Activated CD4-positive, alpha-beta T cell treated with anti-CD3 and anti-CD28 coated beads, Interleukin-2, amount 50 U/mL, for 48 hours (primary cell): ENCODE measurements around the gene NME4.

ENCODE experiments used
- DNase-seq, 2 experiments: peaks; one replicate each; pipeline ENCODE4 v3.0.0-alpha.2; 2020

Gene NME4

DNA sequence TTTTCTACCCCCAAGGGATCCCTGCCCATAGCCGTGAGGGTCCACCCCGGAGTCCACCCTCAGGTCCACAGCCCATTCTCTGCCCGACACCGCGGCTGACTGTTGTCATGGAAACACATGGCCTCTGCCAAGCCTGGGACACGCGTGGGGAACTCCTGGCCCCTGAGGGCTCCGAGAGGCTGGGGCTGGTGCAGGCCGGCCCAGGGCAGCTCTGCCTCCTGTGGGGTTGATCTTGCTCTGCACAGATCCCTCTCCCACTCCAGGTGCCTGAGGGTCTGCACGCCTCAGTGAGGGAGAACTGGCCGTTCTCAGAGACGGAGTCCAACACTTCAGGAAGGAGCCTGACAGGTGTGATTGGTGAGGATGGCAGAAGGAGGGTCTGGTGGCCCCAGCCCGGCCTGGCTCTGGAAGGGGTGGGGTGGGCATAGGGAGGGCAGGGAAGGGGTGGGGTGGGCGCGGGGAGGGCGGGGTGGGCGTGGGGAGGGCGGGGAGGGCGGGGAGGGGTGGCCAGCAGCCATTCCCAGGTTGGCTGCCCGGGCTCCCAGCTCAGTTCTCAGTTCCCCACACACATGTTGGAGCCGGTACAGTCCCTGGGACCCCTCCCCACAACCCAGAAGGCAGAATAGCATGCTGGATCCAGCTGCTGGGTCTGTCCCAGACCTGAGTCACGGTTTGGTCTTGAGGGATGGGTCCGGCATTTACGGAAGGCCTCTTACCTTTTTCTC lies 33.1 kb upstream of the NME4 start:
- DNase-seq = no peak

DNA sequence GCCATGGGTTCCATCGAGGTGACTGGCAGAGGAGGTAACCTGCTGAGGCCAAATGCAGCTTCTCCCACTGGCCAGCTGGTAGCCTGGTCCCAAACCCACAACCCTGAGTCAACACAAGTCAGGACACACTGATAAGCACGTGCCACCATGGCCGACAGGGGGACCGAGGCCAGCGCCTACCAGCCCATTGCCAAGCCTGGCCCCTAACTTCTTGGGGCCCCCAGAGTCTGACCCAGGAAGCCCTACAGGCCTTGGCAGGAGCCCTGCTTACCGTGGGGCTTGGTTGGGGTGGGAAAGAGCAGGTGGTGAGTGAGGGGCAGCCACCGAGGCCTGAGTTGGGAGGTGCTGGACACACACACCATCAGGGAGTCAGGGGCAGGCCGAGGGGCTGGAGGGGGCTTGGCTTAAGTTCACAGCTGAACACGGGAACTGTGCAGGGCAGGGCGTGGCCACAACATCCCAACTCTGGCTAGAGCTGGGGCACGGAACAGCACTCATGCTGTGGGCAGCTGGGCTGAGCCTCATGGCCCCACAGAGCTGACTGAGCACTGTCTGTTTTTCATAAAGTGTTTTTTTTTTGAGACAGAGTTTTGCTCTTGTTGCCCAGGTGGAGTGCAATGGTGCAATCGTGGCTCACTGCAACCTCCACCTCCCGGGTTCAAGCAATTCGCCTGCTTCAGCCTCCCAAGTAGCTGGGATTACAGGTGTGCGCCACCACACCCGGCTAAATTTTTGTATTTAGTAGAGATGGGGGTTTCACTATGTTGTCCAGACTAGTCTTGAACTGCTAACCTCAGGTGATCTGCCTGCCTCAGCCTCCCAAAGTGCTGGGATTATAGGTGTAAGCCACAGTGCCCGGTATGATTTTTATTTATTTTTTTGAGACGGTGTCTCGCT lies 32.2 kb upstream of the NME4 start:
- no peak for DNase-seq

DNA sequence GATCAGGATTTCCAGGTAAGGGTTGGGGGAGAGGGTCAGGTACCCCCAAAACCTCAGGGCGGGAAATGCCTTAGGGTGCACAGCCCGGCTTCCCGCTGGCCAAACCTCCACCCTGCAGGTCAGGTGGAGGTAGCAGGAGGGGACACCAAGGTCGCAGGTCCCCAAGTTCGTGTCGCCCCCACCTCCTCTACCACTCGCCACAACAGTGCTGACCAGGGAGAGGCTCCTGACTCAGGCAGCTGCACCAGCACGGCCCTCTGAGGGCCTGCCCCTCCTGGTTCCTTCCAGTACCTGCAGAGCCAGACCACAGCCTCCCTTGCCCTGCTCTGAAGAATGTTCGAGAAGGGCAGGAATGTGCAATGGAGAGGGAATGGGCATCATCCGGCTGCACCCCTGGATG lies 30.5 kb upstream of the NME4 start:
- DNase-seq = no peak

DNA sequence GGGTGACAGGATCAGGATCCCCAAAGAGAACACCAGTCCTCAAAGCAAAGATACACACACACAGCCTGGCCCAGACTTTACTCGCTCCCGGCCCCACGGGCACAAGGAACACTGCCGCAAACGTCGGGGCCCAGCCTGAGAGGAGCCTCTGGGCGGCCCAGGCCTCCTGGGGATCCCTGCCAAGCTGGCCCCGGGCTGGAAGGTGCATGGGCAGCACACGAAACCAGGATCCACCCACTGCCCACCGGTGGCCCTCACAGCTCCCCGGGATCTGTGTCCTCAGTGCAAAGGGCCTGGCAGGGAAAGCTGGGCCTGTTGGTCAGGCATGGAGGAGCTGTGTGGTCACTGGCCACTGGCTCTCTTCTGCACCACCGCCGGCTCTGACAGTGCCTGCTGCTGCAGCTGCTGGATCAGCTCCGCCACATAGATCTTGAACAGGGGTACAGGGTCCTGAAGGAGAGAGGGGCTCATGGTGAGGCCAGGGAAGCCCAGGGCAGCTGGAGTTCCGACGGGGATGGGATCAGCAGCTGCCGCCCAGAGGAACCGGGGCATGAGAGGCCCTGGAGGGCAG lies 29.6 kb upstream of the NME4 start:
- no peak for DNase-seq

DNA sequence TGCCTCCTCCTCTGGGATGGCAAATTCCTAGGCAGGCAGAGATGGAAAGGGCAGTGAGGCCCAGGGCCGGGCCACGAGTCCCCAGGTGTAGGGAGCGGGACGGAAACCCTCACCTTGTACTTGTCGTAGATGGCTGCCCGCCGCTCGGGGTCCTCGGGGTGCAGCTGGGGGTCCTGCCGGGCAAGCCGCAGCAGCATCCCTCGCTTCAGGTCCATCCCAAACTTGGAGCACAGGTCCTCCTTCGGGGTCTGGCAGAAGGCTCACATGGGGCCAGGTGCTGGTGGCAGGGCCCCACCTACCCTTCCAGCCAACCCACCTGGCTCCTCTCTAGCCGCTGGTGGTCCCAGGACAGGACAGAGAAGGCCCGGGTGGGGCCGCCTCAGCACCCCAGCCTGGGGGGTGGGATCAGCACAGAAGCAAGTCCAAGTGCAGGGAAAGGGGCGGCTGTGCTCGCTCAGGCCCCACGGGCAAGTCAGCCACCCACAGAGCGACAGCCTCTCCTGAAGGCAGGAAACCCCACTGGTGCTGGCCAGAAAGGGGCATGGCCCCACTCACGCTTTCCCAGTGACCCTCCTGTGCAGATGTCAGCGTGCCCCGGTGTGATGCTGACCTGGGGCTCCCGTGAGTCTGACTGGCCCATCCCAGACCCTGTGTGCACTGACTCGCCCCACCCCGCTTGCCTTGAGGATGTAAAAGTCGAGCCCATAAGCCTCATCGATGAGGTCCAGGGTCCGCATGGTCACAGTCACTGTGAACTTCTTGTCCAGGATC lies 28.4 kb upstream of the NME4 start:
- DNase-seq = no peak

DNA sequence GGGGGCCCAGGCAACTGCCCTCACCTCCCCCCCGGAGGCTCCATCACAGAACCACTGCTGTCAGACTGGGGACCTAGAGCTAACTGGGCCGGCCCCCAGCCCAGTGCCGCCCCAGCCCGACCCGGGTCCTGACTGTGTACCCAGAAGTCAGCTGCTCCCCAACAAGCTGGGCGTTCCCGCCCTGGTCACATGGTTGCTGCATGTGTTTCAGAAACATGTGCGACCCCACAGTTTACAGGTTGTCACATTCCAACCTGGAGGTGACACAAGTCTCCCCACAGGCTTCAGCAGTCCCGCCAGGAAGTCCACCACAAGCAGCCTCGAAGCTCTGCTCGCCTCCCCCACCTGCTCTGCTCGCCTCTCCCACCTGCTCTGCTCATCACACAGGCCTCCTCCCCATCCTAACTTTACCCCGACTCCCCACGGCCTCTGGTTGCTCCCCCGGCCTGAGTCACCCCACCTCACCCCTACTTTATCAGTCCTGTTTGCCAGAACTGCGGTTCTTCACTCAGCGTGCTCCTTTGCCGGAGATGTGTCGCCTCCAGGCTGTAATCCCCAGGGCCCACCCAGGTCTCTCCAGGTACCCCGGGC lies 27.6 kb upstream of the NME4 start:
- DNase-seq = no peak

DNA sequence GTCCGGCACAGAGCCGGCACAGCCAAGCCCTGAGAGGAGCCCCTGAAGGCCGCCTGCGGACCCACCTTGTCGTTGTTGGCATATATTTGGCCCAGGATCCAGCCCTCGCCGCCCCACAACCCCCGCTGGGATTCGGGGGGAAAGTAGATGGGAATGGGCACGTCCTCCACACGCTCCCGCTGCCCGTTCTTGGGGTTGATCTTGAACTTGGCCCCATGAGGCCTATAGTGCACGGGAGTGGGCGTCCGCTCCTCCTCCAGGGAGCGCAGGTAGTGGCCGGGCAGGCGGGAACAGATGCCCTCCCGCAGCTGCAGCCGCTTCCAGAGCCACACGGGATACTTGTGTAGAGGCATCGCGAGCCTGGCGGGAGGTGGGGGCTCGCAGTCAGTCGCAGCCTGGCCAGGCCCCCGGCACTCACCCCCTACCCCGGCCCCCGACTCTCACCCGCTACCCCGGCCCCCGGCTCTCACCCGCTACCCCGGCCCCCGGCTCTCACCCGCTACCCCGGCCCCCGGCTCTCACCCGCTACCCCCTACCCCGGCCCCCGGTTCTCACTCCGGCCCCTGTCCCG lies 27.0 kb upstream of the NME4 start:
- no peak for DNase-seq

DNA sequence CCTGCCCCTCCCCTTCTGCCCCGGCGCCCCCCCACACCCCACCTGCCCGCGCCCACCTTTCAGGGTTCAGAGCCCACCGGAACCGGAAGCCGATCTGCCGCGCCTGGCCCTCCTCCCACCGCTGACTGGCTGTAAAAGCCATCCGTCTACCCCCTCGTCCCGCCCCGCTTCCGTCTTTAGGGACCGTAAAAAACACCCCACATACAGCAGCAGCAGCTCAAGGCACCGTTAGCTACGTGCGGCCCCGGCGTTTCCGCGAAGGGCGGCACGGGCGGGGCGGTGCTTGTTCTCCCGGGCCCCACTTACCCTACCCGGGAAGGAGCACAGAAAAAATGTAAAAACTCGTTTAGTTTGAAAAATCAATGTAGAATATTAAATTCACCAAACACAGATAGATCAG lies 26.6 kb upstream of the NME4 start, which contains the start of gene MRPL28:
MRPL28 (minus strand) TSS at position 96 of the 400 bp plus-strand sequence. CDS start 320 bp downstream, outside the sequence.
- peak; percentile 97 for DNase-seq

DNA sequence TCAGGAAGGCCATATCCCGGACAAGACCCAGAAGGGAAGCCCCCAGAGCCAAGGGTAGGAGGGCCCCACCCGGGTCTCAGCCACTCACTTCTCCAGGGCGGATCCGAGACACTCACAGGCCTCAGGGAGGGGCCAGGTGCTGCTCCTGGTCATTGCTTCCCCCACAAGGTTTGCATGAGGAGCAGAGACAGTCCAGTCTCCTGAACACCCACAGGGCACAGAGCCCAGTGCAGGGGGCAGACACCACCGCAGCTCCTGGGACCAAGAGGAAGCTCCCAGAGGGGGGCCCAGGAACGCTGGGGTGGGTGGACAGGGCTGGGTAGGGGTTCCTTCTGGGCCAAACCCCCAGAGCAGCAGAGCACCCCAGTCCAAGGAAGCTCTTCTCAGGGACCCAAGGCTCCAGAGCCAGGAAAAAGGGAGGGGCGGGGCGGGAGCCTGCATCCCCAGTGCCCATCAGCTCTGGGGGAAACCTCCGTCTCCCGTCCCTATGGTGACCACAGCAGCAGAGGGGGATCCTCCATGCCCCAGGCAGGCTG lies 26.0 kb upstream of the NME4 start:
- no peak for DNase-seq

DNA sequence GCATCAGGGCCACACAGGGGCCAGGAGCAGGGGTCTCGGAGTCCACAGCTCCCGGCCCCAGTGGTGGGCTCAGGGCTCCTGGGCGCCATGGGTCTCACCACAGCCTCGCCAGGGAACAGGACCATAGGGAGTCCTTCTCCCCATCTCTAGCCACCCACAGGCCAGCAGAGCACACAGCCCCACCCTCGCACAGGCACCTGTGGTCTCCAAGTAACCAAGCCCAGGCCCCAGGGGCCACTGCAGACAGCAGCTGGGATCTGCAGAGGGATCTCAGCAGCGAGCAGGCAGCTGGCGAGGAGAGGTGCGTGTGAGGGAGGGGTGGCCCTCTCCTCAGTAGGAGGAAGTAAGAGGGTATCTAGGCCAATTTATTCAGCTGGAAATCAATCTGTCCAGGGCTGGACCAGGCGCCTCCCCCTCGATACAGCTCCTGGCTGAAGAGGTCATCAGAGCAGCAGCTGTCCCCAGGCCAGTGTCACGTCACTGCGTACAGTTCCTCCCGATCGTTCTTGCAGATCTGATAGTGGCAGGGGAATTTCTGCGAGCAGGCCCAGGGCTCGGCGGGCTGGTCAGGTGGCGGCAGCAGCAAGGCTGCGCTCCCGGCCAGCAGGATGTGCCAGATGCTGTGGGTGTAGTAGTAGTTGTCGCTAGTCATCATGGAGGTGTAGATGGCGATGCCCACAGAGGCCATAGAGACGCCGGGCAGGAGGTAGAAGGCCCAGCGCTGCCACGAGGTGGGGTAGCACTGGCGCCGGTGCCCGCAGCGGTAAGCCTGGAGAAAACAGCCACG lies 25.3 kb upstream of the NME4 start:
- no peak for DNase-seq

DNA sequence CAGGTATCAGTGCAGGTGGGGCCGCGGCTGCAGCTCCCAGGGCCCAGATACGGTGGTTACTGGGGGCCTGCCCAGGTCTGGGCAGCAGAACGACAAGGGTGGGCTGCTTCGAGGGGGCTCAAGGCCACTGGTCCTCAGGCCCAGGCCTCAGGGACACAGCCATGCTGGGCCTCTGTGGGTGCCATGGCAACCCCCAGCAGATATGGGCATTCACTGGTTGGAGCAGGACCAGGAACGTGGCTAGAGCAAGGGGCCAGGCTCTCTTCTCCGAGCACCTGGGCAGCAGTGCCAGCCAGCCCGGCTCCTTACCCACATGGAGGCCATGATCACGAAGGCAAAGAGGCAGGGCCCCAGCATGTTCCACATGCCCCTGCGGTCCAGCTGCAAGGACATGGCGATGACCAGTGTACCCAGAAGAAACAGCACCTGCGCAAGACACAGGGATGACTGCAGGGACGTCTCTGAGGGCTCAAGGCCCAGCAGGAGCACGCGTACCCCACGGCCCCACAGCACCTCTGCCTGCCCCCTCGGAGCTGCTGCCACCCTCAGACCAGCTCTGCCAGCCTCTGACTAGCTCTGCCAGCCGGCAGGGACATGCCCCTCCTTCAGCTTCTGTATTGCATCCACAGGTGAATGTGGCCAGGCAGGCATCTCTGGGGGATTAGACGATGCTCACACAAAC lies 24.6 kb upstream of the NME4 start:
- no peak for DNase-seq

DNA sequence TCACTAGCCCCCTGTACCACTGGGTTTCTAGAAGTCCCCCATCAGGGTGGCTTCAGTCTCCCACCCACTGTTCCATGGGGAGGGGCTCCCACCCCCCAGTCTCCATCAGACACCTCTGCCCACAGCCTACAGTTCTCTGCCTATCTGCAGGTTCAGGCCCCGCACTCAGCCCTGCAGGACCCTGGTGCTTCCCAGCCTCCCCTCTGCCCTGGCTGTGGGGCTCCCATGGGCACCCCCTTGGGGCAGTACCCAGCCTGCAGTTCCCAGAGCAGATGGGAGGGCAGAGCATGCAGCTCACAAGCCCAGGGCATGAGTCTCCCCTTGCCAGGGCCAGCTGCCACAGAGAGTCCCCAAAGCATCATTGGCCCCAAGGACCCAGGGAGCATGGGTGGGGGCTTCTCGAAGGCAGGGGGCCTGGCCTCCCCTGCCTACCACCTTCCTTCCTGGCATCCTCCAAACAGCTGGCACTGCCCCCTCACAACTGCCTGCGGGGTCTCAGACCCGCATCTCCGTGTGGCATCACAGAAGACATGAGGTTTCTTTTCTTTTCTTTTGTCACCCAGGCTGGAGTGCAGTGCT lies 23.9 kb upstream of the NME4 start:
- DNase-seq = no peak

DNA sequence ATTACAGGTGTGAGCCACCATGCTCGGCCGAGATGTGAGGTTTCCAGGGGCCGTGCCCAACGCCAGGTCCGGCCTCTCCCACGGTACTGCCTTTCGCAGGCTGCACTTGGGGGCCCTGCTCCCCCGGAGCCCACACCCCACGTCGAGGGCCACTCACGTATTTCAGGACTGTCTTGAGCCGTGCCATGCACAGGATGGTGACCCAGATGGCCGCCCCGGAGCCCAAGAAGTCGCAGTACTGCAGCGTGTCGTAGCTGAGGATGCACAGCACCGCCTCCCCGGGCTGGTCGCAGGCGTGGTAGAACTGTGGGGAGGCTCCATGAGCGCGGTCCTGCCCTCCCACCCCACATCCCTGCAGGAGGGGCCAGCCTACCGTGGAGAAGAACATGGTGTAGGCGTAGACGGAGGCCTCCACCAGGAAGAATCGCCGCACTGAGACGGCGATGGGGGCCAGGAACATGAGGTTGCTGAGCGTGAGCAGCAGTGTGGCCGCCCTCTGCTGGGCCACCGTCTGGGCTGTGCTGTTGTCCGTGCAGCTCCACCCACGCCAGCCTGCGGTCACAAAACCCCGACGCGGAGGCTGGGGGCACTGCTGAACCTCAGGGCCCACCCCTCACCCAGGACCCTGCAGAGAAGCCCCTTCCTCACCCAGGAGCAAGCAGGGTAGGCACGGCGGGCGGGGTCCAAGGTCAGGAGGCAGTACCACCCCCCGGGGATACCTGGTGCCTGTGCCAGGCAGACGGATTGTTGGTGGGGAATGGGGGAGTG lies 23.0 kb upstream of the NME4 start:
- DNase-seq = no peak

DNA sequence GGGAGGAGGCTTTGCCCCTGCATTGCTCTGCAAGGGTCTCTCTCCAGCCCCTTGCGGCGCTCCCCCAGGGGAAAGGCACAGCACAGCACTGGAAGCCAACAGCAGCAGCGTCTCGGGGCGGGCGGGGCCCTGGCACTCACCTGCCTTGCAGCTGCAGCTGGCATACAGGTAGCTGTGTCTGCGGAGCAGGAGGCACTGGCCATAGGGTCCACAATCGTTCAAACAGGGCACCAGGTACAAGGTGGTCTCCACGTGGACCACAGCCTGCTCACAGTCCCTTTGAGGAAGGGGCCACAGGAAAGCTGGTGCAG lies 22.4 kb upstream of the NME4 start:
- DNase-seq = no peak

DNA sequence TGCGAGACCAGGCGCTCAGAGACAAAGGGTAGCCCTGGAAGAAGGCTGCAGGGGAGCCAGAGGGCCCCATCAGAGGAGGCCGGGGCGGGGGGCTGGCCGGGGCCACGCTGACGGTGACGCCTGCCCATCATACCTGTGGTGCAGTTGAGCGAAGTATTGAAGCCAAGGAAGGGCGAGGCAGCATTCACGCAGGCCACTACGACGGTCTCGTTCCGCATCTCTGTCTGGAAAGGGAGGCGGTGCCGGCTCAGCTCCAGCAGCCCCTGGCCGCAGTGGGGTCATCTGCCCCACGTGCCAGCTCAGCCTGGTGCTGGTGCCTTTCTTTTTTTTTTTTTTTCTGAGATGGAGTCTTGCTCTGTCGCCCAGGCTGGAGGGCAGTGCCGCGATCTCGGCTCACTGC lies 21.8 kb upstream of the NME4 start:
- no peak for DNase-seq

DNA sequence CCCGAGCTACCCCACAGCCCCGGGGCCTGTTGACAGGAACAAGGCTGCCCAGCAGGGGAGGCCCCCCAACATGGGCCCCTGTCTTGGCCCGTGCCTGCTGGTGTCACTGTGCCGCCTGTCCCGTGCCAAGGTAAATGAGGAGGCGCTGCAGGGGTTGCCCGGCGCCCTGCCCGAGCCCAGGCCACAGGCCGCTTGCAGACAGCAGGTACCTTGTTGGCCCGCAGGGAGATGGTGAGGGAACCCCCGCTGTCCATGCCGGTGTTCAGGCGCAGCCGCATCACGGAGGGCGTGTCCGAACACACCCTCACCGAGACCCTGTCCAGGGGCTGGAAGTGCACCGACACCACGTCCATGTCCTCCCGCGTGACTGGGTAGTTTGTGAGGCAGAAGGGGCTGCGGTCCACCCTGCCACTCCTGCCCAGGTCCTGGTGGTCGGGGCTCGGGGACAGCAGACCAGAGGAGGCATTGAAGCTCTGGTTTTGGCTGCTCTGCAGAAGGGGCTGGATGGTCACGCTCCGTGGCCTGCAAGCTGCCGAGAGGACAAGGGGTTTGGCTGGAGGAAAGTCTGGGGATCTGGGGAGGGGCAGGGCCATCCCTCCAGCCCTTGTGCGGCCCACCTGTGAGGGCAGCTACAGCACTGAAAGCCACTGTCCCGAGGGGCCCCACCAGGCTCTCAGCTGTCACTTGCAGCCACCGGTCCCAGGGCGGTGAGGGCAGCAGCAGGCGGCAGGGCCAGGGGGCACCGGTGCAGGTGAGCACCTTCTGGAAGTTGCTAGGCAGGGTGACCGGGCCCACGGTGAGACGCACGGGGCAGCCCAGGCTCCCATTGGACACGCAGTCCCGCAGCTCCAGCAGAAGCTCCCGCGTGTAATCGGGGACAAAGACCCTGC lies 20.8 kb upstream of the NME4 start:
- no peak for DNase-seq

DNA sequence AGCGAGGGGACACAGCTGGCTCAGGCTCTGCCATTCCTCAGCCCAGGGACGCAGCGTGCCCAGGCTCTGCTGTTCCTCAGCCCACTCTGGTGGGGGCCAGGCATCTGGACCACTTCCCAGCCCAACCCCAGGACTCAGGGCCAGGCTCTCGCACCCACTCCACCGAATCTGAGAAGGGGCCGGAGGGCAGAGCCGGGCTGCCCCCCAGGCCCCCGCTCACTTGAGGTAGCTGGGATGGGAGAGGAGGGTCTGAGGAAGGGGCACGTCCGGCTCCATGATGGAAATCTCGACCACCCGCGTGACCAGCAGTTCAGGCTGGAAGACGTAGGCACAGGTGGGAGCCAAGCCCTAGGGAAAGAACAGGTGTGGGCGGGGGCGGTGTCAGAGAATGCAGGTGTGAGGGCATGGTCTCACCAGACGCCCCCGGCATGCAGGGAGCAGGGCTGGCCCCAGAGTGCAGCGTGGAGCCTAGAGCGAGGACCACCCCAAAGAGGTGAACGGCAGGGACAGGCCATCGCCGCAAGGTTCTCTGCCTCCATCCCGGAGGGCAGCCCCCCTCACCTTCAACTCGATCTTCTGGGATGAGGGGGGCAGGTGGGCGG lies 20.1 kb upstream of the NME4 start:
- DNase-seq = no peak

DNA sequence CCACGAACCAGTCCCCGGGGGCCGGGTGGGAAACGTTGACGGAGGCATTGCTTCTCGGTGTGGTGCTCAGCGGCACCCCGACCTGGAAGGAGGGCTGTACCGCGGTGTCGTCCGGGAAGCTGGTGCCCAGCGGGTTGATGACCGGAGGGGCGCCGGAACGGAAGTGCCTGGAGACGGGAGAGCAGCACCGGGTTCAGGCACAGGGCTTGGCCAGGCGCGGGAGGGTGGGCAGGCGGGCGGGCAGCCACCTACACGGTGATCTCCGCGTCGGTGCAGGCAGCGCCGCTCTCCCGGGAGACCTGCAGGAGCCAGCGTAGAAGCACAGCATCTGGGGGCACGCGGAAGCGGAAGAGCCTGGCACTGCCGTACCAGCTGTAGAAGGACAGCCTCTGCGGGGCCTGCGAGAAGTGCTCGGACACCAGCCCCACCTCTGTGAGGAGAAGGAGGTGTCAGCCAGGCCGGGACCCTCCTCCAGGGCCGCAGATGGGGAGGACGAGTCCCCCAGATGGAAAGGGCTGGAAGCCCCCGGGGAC lies 19.5 kb upstream of the NME4 start:
- no peak for DNase-seq
